NCI-H510A (cell line): Measurements from ENCODE around the gene PCED1A.
"Not testable (repeated sequence)": the region's sequence is repeated elsewhere in the genome, so short reads cannot be mapped to it uniquely, and the experiment has no call there.

Source experiments
- DNase-seq: peaks from one replicate; lab custom pipeline; 2025; lab: John Stamatoyannopoulos, UW

The PCED1A gene

GRCh38 chr20:2829376-2829775 is 11.1 kb downstream of the PCED1A start:
- no peak for DNase-seq

- no peak for DNase-seq
Measured at GRCh38 chr20:2826655-2827054, 13.8 kb downstream of the PCED1A start.

GRCh38 chr20:2825761-2826160 is 14.7 kb downstream of the PCED1A start:
- no peak for DNase-seq

- no peak for DNase-seq
Measured at GRCh38 chr20:2822073-2822472, 18.4 kb downstream of the PCED1A start.

- DNase-seq, result no peak
Measured at GRCh38 chr20:2820896-2821869, 19.3 kb downstream of the PCED1A start.

GRCh38 chr20:2820084-2820895 is 20.2 kb downstream of the PCED1A start:
- DNase-seq, result no peak

- no peak for DNase-seq
Measured at GRCh38 chr20:2817891-2818595, 22.4 kb downstream of the PCED1A start.

- DNase-seq, result no peak
Measured at GRCh38 chr20:2817341-2817726, 23.1 kb downstream of the PCED1A start.

- no peak for DNase-seq
Measured at GRCh38 chr20:2816583-2817340, 23.7 kb downstream of the PCED1A start.

GRCh38 chr20:2816030-2816582 is 24.3 kb downstream of the PCED1A start, which contains the start of gene TMEM239:
Gene TMEM239 (plus strand): TSS chr20:2816364. CDS start chr20:2816555, 191 bp downstream.
- no peak for DNase-seq

- DNase-seq, result no peak
Measured at GRCh38 chr20:2815242-2815900, 25.1 kb downstream of the PCED1A start.

- DNase-seq, result no peak
Measured at GRCh38 chr20:2814587-2815051, 25.8 kb downstream of the PCED1A start, which contains the start of gene C20orf141. Gene C20orf141 (plus strand): TSS chr20:2814987. CDS start chr20:2815185, 198 bp downstream.

GRCh38 chr20:2814076-2814475 is 26.4 kb downstream of the PCED1A start:
- DNase-seq, result no peak

GRCh38 chr20:2812189-2812588 is 28.3 kb downstream of the PCED1A start:
- no peak for DNase-seq

- no peak for DNase-seq
Measured at GRCh38 chr20:2809690-2810089, 30.8 kb downstream of the PCED1A start.

- DNase-seq, result not testable (repeated sequence)
Measured at GRCh38 chr20:2807929-2808328, 32.5 kb downstream of the PCED1A start.

- no peak for DNase-seq
Measured at GRCh38 chr20:2807019-2807418, 33.4 kb downstream of the PCED1A start.

- no peak for DNase-seq
Measured at GRCh38 chr20:2806351-2806701, 34.1 kb downstream of the PCED1A start.

- DNase-seq, result no peak
Measured at GRCh38 chr20:2805689-2806350, 34.6 kb downstream of the PCED1A start.
